GM18520 (cell line): ENCODE measurements around the gene FCHSD2.
"Not testable (repeated sequence)": the region's sequence is repeated elsewhere in the genome, so short reads cannot be mapped to it uniquely, and the experiment has no call there.

Experiments used
- ATAC-seq: cut with Tn5 transposase; IDR thresholded peaks from one replicate; pipeline ENCODE4 v1.9.1; 2021; ENCODE audit not compliant: unreplicated experiment

FCHSD2 gene

DNA sequence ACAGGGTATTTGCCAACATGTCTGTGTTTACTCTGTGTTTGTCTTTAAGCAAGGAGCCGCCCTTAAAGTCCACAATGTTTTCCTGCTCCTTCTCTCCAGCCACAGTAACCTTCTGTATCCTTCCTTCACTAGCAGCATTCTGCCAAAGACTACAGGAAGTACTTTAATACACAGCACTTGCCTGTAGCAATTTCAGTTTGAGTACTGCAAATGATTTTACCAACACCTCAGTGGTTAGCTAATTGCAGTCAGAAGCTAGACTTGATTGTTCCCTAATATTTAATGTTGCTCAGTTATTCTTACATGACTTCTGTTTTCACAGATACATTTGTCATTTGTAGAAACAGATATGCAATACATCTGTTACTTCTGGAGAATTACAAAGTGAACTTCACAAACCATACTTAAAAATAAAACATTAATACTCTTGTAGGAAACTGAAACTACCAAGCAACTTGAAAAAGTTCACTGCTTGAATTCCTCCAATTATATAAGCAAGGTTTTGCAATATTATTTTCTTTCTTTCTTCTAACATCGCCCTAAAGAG lies 69.1 kb downstream of the FCHSD2 start:
- ATAC-seq, result peak; percentile 68

DNA sequence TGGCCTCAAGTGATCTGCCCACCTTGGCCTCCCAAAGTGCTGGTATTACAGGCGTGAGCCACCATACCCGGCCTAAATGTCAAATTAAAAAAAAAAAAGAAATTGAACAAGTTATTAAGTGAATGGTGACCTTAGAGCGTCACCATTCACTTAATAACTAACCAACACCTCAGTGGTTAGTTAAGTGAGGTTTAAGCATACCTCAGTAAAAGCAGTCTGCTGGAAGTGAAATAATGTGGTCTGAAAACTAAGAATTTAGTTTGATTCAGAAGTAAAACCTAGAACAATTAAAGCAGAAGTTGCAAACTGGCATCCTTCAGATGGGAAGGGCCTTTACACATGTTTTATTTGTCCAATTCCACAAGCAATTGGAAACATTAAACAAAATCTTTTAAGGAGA lies 71.5 kb downstream of the FCHSD2 start:
- ATAC-seq, result no peak

DNA sequence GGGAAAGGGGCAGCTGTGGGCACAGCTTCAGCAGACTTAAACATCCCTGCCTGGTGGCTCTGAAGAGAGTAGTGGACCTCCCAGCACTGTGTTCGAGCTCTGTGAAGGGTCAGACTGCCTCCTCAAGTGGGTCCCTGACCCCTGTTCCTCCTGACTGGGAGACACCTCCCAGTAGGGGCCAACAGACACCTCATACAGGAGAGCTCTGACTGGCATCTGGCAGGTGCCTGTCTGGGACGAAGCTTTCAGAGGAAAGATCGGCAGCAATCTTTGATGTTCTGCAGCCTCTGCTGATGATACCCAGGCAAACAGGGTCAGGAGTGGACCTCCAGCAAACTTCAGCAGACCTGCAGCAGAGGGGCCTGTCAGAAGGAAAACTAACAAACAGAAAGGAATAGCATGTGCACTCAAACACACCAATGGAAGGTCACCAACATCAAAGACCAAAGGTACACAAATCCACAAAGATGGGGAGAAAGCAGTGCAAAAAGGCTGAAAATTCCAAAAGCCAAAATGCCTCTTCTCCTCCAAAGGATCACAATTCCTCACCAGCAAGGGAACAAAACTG lies 80.2 kb downstream of the FCHSD2 start:
- not testable (repeated sequence) for ATAC-seq

DNA sequence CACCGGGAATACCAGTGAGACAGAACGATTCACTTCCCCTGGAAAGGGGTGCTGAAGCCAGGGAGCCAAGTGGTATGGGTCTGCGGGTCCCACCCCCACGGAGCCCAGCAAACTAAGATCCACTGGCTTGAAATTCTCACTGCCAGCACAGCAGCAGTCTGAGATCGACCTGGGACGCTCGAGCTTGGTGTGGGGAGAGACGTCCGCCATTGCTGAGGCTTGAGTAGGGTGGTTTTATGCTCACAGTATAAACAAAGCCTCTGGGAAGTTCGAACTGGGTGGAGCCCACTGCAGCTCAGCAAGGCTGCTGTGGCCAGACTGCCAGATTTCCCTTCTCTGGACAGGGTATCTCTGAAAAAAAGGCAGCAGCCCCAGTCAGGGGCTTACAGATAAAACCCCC lies 80.7 kb downstream of the FCHSD2 start:
- ATAC-seq, result not testable (repeated sequence)

DNA sequence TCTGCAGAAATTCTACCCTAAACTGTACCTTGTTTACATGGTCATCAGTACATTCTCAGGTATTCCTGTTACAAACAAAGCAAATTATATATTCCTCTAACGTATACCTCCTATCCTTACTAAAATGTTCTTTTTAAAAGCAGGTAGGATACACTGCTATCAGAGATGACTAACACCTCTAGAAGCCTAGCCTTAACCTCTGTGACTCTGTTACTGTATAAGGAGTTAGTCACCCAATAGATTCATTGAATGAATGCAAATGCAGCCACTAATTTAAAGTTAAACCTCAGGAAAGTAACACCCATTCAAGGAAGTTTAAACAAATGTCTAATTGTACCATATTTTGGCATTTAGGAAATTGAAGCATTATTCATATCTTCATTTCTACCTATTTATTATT lies 82.2 kb downstream of the FCHSD2 start:
- no peak for ATAC-seq

DNA sequence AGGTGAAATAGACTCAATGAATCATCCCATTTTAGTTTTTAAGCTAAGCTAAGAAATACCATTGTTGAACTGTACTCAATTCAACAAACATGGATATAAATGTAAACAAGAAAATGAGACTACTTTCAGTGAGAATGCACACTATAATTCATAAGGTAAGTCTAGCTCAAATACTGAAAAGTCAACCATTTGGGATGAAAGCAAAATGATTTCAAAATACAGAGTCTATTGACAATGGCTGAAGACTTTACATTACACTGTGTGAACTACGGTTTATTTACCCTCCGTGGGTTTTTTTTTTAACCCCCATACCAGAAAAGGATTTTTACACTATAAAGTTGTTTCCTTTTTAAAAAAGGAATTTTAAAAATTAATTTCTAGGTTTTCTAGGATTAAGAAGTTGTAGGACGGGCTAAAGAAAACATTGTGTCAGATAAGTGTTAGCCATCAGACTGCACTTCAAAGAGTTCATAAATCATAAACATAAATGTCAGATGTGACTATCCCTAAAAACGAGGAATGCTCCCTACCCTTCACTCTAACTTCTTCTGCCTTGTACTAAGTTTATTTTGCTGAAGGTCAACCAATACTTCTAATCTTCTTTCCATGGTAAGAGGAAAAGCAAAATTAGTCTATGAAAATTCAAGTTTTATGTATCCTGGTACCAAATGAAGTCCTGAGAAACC lies 83.0 kb downstream of the FCHSD2 start:
- no peak for ATAC-seq

DNA sequence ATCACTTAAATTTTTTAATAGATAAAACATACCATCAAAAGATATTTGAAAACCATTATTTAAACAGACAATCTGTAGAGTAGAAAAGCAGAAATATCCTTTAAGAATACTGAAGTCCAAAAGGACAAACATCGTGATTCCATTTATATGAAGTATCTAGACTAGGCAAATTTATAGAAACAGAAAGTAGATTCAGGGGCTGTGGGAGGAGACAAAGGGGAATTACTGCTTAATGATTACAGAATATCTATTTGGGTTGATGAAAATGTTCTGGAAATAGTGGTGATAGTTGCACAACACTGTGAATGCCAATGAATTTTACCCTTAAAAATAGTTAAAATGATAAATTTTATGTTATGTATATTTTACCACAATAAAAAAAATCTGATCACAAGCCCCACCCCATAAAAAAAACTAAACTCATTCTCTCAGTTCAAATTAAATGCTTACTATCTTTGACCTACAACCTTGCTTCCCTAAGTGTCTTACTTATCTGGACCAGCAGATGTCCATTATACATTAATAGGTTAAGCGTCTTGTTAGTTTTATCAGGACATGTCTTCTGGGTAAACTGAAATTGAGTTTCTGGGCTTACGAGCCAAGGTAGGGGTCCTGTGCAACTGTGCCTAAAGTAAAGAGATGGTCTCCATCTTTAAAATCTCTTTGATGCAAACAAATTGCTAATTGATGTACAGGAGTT lies 86.3 kb downstream of the FCHSD2 start:
- ATAC-seq, result no peak

DNA sequence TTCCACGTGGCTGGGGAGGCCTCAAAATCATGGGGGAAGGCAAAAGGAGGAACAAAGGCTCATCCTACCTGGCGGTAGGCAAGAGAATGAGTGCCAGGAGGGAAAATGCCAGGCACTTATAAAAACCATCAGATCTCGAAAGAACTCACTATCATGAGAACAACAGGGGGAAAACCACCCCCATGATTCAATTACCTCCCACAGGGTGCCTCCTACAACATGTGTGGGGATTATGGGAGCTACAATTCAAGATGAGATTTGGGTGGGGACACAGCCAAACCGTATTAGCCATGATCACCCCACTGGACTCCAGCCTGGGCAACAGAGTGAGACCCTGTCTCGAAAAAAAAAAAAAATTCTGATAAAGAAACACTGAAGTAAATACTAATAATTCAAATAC lies 87.1 kb downstream of the FCHSD2 start:
- no peak for ATAC-seq

DNA sequence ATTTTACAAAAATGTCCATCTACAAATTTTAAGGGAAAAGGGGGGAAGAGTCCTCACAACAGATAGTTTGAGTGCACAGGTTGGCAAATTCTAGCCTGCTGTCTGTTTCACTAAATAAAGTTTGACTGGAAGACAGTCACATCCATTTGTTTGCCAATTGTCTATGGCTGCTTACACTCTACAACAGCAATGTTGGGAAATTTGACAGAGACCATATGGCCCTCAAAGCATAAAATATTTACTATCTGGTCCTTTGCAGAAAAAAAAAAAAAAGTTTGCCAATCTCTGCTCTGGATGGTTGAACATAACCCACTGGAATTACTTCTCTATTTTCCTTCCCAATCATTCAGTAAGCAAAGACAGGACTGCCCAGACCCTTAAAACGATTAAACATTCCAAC lies 88.2 kb downstream of the FCHSD2 start:
- ATAC-seq, result no peak

DNA sequence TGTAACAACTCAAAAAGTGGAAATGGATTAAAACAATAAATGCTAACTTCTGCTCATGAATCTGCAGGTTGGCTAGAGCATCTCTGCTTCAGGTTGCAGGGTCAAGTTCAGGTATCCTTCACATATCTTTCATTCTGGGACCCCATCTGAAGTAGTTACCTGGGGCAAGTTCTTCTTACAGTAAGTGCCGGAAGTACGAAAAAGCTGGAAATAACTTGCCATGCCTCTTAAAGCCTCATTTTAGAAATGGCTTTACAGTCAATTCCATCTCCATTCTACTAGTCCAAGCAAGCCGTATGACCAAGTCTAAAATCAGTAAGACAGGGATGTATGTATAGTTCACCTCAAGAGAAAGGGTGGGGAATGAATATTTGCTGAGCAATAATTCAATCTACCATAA lies 93.7 kb downstream of the FCHSD2 start:
- ATAC-seq, result peak; percentile 6

DNA sequence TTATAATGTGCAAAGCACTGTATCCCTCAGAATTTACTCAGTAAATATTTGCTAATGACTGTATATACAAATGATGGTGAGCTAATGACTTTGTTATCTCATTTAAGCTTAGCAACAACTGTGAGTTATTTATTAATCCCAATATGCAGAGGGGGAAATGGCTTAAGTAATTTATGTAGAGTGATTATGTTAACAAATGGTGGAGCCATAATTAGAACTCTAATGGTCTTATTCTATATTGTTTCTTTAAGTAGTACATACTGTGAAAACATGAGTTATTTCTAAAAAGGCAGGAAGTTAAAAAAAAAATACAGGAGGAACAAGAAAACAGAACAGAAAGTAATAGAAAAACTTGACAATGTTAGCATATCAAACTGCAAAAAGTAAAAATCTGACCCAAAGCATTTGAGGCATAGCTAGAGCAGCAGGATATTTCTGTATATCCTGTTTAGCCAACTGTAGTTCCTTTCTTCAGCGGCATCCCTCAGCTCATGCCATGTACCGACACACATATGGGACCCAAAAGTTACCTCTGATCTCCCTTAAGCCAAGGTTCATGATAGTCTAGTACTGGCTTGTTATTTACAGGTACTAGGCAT lies 94.2 kb downstream of the FCHSD2 start:
- peak; percentile 31 for ATAC-seq

DNA sequence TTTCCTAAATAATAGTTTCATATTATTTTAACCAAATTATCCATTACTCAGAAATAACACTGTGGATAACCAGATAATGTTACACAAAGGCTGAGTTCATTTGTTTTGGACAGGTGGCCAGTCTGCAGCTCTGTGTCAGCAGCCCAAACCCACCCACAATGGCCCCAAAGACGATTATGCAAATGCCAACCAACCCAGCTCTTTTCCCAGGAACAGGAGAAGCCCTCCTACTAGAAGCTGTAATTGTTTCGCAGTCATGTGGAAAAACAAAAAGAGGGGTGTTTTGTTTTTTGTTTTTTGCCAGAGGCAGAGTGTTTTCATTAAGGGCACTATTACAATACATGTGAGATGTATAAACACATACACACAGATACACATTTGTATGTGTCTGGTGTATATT lies 102.1 kb downstream of the FCHSD2 start:
- no peak for ATAC-seq

DNA sequence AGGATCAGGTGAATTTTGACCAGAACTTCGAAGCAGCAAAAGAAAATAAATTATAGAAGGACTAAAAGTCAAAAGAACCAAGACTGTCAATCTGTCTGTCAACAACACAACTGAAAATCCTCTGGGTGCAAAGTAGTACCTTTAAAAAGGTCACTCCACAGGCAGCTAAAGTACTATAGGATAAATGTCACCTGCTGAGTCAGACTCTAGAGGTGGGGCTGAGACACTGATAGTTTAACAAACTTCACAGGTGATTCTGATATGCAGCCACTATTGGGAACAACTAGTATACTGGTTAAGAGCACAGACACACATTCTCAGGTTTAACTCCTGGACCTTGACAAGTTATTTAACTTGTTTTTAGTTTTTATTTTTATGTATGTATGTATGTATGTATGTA lies 107.3 kb downstream of the FCHSD2 start:
- ATAC-seq, result no peak

DNA sequence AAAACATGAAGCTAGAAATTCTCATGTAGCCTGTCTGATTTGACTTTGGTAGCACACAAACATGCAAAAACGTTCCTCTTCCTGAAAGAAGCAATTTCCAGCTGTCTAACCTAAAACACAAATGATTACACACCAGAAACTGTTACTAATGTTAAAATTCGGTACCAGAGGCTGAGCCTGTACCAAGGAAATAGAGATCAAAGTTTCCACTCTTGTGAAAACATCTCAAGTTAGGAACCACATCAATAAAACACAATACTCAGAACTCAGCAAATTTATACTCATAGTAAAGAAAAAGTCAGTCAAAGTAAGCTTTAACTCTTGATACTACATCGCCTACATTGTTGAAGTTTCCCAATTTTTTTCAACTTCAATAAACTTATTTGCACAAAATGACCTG lies 107.8 kb downstream of the FCHSD2 start:
- ATAC-seq, result no peak

DNA sequence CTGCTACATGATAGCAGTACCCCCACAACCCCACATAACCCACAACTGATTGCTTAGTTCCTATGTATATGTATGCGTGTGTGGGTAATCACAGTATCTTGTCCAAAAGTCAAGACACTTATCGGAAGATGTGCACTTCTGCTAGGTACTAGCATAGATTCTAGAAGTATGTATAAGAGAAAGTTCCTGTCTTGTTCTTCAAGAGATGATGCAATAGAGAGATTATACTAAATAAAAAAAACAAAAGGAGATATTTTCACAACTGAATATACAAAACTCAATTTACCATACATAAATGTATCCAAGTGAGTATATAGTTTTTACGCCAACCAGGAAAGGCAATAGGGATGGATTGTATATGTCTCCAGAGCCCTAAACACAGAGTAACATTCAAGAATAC lies 112.0 kb downstream of the FCHSD2 start:
- no peak for ATAC-seq

DNA sequence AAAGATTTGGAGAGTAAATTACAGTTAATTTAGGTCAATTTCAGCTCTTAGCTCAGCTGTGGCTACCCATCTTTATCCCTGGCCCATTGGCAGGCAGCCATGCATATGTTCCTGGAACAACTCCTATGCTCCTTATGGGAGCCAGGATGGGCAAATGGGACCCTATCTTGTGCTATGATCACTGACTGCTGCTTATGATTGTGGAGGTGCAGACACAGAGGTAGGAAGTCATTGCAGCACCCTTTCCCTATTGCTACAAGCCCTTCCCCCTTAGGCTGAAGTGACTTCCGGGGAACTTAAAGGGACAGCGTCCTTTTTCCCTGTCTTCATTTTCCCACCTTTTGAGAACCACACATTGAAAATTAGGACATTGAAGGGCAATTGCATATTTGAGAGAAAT lies 112.7 kb downstream of the FCHSD2 start:
- no peak for ATAC-seq

DNA sequence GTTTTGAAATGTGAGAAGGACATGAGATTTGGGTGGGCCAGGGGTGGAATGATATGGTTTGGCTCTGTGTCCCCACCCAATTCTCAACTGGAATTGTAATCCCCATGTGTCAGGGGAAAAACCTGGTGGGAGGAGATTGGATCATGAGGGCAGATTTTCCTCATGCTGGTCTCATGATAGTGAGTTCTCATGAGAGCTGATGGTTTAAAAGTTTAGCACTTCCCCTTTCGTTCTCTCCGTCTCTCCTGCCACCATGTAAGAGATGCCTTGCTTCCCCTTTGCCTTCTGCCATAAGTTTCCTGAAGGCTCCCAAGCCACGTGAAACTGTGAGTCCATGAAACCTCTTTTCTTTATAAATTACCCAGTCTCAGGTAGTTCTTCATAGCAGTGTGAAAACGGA lies 113.5 kb downstream of the FCHSD2 start:
- no peak for ATAC-seq

DNA sequence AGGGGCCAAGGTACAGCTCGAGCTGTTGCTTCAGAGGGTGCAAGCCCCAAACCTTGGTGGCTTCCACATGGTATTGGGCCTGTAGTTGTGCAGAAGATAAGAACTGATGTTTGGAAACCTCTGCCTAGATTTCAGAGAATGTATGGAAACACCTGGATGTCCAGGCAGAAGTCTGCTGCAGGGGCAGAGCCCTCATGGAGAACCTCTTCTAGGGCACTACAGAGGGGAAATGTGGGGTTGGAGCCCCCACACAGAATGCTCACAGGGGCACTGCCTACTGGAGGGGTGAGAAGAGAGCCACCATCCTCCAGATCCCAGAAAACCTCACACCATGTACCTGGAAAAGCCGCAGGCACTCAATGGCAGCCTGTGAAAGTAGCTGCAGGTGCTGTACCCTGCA lies 114.3 kb downstream of the FCHSD2 start:
- not testable (repeated sequence) for ATAC-seq

DNA sequence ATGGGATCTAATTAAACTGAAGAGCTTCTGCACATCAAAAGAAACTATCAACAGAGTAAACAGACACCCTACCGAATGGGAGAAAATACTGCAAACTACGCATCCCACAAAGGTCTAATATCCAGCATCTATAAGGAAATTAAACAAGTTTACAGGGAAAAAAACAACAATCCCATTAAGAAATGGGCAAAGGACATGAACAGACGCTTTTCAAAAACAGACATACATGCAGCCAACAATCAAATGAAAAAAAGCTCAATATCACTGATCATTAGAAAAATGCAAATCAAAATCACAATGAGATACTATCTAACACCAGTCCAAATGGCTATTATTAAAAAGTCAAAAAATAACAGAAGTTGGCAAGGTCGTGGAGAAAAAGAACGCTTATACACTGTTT lies 117.5 kb downstream of the FCHSD2 start:
- no peak for ATAC-seq

DNA sequence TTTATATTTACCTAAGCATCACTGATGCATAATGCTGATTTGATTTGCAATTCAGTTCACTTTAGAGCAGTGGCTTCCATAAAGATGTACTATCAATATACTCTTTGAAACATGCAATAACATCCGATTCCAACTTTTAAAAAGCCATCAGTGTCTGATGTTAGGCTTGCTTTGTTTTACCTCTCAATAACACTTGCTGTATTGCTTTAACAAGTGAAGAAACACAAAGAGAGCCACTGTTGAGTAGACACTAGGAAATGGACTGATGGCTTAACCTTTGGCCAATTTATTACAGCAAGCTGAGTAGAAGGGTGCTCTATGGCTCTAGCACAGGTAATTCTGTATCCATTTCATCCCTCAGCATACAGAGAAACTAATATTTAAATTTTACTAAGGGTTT lies 122.1 kb downstream of the FCHSD2 start:
- ATAC-seq, result no peak

DNA sequence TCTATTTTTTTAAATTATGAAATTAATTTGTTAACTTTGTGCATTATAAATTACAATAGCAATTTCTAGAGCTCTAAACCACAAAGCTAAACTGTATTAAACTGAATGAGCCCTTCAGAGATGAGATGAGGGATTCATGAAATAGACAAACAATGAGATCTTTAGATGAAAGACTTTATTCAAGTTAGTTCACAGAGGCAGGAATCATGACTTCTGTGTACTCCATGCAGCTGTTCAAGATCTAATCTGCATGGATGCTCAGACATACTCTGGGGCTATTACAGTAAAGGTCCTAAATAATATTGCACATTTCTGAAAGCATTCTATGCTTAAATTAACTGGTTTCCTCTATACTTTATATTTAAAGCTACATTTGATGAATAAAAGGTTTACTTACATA lies 122.7 kb downstream of the FCHSD2 start:
- no peak for ATAC-seq

DNA sequence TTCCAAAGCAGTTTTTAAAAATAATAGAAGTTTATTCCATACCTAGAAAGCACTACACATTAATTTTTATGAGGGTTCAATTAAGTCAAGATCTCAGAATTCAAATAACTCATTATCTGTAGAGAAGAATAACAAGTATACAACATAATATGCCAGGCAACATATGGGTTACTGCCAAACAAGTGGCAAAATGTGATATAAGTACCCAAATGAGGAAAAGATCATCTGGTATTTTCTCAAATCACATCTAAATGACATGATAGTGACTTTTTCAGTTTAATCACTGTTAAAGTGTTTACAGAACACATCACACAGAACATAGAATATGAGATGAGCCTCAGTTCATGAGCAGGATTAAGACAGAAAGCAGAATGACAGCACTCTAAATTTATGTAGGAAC lies 123.3 kb downstream of the FCHSD2 start:
- ATAC-seq, result no peak
